ENCODE results near the gene TCP10L. TPM values are rescaled to one million over a fixed set of nuclear protein-coding genes. Genes with fewer than 3 reads are reported as not detected.
"Not testable (repeated sequence)": the region's sequence is repeated elsewhere in the genome, so short reads cannot be mapped to it uniquely, and the experiment has no call there.

Gene TCP10L
- total RNA-seq, 1 donor from 2014 or later = 1.4 TPM

DNA sequence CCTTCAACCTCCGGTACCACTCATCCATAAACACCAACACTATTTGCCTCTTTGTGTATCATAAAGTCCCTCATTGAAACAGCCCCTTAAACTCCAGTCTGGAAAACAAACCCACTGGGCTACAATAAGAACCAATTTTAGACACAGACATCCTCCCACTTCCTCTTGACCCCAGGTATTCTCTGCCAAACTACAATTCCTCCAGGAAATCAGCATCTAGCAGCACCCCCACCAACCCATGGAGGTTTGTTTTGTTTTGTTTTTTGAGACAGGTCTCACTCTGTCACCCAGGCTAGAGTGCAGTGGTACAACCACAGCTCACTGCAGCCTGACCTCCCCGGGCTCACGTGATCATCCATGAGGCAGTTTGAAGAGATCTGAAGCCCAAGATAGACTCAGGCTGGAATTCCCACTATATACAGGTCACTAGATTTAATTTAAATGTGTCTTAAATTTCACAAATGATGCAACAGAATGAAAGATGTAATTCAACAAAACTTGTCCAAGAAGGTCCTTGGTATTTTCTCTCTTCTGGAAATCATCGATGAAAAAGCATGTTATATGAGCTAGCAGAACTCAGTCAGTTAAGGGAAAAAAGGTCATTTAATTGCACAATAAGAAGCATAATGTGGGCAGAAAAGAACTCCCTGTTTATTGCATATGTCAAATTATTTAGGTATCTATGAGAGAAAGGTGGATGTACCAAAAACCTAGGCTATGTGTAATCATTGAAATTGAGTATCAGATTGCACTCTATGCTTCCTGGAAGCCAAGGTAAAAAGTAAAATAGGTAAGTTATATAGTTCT is 30.3 kb downstream of the TCP10L start:
- no peak for DNase-seq

DNA sequence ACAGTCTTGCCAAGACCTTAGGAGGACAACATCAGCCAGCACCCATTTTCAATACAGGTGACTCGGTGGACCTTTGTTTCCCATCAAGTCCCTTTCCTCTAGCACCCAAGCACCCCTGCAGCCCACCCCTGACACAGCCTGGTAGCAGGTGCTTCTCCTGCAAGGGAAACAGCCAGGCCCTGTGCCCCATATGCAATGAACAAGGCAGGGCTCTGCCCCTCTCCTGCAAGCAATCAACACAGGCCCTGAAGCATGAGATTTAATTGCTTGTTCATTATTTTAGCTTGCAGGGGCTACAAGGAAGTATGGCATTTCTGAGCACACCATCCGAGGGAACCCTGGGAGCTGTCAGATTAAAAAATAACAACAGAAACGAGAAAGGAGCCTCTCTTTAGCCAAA is 35.4 kb downstream of the TCP10L start:
- DNase-seq = no peak

DNA sequence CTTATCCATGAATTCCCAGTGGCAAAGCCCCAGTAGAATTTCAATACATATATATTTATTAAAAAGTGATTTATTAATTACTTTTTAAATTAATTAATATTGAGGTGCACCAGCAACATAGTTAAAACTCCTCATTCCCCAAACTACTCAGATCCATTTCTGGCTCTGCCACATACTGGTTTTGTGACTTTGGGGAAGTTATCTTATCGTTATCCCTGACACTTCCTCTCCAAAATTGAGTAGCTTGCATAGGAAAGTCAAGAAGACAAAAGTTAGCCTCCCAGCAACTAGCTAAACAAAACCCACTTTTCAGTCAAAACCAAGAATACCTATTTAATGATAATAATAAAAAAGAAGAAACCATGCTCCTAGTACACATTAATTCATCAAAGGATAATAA is 35.9 kb downstream of the TCP10L start:
- no peak for DNase-seq

DNA sequence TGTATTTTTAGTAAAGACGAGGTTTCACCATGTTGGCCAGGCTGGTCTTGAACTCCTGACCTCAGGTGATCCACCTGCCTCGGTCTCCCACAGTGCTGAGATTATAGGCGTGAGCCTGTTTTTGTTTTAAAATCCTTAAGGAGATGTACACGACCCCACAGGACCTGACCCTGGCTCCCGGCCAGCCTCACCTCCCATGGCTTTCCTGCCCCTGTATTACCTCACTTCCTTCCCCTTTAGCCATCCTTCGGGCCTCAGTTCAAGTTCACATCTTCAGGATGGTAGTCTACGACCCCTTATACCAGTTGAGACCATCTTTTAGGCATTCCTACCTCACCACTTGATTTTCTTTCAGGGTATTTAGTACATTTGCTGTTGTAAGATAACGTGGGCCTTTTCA is 36.3 kb downstream of the TCP10L start:
- DNase-seq = no peak

DNA sequence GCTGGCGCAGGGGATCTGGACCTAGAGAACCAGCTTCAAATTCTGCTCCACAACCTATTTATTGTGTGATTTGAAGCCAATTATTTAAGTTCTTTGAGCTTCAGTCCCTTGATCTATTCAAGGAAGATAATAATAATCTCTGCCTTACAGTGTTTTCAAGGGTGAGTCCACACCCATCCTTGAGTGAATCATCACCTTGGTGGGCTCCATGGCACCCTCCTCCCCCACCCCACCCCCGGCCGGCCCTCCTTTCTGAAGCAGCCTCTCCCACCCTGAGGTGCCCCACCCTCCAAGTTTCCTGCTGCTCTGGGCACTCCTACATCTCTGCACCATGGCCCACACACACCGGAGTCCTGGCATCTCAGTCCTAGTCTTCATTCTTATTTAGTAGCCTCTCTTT is 38.3 kb downstream of the TCP10L start:
- no peak for DNase-seq

DNA sequence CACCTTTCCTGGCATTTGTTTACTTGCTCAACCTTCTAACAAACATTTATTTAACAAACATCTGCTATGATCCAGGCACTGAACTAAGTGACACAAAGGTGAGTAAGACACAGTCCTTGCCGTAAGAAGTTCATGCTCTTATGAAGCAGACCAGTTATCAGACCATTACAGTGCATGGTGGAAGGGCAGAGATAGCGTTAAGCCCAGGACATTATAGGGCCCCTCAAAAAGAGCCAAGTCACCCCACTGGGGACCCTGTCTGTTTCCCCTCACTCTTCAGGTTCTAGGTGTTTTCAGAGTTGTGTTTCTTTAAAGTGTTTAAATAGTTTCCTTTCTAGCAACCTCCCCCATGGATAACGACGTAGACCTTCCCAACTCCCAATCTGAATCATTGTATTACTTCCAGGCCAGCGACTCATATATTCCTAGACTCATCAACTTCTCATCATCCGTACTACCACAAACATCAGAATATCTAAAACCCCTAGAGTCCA is 39.3 kb downstream of the TCP10L start:
- no peak for DNase-seq

DNA sequence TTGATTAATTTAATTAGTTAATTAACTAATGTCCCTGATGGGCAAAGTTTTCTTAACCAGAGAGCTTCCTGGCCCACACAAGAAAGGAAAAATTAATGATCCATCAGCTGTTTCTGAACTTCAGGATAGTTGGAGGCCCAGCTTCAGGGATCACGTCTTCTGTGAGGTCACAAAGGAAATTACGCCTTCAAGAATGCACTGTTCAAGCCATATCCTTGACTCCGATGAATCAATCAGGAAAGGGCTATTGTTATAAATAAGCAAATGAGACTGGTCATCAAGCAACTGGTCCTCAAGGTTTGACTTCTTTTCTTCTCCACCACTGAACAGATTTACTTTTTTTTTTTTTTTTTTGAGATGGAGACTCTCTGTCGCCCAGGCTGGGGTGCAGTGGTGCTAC is 40.6 kb downstream of the TCP10L start:
- DNase-seq = no peak

DNA sequence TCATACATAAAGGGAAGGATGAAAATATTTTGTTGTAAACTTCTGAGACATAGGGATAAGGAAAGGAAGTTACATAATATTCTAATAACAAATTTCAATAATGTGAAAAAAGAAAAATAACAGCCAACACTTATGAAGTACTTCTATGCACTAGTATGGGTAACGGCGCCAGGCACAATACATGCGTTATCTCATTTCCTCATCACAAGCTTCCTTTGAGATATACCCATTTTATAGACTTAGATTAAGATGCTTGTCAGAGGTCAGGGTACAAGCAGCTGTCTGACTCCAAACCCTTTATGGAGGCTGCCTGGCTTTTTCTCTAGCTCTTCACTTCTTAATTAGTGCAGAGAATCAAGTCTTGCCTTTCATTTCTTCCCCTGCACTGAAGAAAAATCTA is 41.3 kb downstream of the TCP10L start:
- no peak for DNase-seq

DNA sequence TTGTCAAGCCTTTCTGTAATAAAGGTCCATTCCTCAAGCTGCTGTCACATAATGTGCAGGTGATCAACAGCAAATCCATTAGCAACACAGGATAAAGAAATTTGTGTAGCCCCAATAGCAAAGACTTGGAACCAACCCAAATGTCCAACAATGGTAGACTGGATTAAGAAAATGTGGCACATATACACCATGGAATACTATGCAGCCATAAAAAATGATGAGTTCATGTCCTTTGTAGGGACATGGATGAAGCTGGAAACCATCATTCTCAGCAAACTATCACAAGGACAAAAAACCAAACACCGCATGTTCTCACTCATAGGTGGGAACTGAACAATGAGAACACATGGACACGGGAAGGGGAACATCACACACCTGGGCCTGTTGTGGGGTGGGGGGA is 42.3 kb downstream of the TCP10L start:
- DNase-seq = not testable (repeated sequence)

DNA sequence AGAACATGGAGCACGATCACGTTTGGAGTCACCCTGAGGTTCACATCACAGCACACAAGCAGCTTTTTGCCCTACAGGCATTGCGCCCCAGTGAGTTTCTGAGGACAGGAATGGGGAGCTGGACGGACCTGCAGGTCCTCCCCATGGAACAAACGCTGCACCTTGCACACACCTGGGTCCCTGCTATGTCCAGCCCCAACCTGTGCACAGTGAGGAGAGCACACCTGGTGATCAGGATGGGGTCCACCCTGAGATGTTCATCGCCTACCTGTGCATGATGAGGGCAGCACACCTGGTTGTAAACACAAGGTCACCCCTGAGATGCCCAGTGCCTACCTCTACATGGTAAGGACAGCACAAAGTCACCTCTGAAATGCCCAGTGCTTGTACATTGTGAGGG is 45.9 kb downstream of the TCP10L start:
- no peak for DNase-seq

DNA sequence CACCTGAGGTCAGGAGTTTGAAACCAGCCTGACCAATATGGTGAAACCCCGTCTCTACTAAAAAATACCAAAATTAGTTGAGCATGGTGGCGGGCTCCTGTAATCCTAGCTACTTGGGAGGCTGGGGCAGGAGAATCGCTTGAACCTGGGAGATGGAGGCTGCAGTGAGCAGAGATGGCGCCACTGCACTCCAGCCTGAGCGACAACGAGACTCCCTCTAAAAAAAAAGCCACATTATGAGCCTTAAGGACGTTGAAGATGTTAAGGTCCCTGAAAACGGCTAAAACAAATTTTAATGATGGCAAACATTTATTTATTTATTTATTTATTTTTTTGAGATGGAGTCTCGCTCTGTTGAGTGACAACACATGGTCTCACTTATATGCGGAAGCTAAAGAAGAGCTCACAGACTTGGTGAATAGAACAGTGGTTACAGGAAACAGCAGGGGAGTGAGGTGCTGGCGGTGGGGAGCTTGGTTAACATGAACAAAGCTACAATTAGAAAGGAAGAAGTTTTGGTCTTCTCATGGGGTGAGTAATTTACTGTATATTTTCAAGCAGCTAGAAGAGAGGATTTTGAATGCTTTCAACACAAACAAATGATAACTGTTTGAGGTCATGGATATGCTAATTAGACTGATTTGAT is 47.1 kb downstream of the TCP10L start:
- DNase-seq = no peak

DNA sequence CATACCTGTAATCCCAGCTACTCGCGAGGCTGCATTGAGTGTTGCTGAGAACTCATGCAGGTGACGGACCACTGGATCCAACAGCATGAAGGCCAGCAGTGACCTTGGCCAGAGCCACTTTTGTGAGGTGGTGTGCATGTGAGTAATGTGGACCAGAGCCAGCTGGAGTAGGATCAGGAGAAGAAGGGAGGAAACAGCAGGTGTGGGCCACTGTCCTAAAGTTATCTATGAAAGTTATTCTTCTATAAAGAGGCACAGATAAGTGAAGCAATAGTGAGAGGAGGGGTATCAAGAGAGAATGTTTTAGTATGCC is 47.8 kb downstream of the TCP10L start:
- DNase-seq = no peak

DNA sequence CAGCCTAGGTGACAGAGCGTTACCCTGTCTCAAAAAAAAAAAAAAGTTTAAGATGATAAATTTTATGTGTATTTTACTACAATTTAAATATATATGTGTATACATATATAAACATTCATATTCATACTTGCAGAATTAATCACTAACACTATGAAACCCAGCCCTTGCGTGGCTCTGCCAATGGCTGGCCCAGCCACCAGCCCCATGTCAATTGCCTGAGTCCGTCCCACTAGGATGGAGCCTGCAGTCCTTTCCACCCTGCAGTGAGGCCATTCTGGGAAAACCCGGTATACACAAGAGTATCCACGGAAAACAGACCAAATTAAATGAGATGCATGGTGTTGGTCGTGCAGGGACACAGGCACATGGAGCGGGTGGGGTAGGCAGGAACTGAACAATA is 49.7 kb downstream of the TCP10L start:
- no peak for DNase-seq

DNA sequence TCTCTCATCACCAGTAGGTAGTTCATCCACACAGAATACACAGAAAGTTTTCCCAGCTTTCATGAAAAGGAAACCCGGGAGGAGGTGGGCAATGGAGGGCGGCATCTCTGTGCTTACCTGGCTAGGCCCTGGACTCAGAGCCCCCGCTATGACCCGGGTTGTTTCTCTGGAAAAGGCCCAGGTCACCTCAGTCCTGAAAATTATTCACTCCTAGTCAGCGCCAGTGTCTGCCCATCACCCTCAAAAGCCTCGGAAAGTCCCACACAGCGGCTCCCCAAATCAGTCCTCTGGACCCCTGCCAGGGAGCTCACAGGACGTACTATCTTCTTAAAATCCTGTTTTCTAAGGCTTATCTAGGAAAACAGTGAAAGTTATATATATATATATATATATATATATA is 51.2 kb downstream of the TCP10L start:
- DNase-seq = no peak

DNA sequence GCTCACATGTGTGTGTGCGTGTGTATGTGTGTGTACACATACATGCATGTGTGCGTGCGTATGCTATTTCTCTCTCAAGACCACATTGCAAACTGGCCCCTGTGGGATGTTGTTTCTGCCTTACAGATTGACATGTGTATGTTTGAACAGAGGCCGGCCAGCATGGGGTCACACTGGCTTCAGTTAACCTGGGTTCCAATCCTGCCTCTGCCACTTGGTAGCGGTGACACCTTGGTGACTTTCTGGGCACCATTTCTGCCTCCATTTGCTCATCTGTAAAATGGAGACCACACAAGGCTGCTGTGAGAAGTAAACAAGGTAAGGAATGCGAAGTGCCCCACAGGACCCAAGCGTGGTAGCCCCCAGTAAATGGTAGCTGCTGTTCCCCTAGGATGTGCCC is 51.7 kb downstream of the TCP10L start:
- no peak for DNase-seq

DNA sequence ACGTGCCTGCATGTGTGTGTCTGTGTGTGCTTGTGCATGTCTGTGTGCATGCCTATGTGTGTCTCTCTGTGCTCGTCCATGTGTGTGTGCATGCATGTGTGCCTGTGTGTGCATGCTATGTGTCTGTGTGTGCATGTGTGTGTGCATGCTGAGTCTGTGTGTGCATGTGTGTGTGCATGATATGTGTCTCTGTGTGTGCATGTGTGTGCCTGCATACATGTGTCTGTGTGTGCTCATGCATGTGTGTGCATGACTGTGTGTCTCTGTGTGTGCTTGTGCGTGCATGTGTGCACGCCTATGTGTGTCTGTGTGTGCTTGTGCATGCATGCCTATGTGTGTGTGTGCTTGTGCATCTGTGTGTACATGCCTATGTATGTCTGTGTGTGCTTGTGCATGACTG is 52.3 kb downstream of the TCP10L start:
- DNase-seq = no peak

DNA sequence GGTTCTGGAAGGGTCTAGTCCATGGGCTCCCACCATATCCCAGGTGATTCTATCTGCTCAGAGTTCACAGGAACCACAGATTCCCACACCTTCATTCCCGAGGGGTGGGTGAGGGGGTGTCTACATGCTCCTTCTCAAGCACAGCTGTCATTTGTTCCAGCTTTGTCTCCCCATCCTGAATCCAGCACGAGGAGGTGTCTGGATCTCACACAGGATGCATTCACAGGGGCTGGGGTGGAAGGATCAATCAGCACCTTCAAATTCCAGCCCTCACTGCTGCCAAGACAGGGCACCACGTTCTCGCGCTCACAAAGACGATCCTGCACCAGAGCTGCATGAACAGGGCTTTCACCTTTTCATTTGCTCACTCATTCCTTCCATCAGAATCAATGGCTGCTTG is 52.7 kb downstream of the TCP10L start:
- DNase-seq = no peak

DNA sequence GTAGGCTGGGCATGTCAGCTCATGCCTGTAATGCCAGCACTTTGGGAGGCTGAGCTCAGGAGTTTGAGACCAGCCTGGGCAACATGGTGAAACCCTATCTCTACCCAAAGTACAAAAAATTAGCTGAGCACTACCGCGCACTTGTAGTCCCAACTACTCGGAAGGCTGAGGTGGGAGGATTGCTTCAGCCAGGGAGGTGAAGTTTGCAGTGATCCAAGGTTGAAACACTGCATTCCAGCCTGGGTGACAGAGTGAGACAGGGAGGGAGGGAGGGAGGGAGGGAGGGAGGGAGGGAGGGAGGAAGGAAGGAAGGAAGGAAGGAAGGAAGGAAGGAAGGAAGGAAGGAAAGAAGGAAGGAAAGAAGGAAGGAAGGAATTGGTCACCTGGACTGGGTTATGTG is 53.8 kb downstream of the TCP10L start:
- DNase-seq = not testable (repeated sequence)

DNA sequence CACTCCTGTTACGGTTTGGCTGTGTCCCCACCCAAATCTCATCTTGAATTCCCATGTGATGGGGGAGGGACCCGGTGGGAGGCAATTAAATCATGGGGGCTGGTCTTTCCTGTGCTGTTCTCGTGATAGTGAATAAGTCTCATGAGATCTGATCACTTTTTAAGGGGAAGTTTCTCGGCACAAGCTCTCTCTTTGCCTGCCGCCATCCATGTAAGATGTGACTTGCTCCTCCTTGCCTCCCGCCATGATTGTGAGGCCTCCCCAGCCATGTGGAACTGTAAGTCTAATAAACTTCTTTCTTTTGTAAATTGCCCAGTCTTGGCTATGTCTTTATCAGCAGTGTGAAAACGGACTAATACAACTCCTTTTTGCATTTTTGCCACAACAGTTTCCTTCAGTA is 54.5 kb downstream of the TCP10L start:
- DNase-seq = not testable (repeated sequence)

DNA sequence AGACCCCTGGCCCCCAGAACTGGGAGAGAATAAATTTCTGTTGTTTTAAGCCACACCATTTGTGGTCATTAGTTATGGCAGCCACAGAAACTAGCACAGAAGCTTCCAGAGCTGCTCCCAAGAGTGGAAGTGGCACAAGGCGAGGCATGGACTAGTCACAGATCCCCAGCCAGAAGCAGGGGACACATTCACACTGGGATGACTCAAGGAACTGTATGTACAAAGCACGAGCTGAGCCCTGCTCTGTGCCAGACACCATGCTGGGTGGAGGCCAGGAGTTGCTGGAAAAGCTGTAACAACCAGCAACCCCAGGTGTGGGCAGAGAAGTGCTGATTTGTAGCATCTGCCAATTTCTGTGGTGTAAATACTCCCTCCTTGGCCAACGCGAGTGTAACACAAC is 55.6 kb downstream of the TCP10L start:
- no peak for DNase-seq

DNA sequence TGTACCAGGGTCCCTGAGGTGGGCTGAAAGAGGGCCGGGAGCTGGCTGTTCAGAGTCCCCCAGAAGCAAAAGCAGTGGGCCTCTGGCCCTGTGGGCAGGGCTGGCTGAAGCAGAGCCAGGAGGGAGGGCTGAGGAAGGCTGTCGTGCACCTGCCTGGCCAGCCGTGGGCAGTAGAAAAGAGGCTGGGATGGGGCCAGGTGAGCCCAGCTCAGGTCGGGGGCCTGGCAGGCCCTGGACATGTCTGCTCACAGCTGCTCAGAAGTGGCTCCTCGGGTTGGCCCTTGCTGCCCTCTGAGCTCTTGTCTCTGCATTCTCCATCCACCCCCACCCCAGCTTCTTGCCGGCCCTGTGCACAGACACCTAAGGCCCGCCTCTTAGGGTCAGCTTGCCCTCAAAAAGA is 60.0 kb downstream of the TCP10L start:
- no peak for DNase-seq

DNA sequence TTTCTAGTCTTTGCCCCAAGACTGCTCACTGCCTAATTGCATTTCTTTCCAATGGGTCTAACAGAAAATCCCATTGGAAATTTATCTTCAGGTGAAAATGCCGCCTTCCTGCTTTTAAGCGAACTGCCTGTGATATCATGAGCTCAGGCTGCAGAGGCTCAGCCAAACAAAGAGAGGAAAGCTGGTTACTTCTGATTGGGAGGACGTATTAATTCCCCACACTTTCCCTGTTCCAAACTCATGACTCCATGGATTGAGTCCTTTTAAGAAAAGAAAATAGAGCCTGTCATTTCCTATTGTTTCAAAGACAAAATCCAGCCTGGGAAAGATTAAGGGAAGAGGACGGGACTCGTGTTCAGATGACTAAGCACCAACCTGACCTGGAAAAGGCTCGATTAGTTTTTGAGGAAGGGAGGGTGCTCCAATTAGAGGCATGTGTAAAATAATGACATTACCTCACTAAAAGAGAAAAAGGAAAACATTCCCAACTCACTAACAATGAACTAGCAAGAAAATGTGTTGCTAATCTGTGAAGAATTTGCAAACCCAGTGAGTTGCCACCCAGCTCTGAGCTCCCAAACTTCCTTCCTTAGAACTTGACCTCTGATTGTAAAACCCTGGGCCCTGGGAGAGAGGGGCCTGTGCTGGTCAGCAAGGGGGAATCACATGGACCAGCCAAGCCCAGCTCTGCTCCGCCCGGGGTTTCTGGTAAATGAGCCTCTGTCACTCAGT is 61.2 kb downstream of the TCP10L start:
- DNase-seq = no peak

All from tongue (tissue), 2 donors.